ENCODE measurements around the gene FAM50B. TPM values are rescaled to one million over a fixed set of nuclear protein-coding genes. Genes with fewer than 3 reads are reported as not detected.

The FAM50B gene
- total and polyA plus RNA-seq, 2 of the 13 experiments (the other 11 are each of a cell fraction or from before 2014, with no cell fraction given) = 0.05 TPM; not detected in 1

DNA sequence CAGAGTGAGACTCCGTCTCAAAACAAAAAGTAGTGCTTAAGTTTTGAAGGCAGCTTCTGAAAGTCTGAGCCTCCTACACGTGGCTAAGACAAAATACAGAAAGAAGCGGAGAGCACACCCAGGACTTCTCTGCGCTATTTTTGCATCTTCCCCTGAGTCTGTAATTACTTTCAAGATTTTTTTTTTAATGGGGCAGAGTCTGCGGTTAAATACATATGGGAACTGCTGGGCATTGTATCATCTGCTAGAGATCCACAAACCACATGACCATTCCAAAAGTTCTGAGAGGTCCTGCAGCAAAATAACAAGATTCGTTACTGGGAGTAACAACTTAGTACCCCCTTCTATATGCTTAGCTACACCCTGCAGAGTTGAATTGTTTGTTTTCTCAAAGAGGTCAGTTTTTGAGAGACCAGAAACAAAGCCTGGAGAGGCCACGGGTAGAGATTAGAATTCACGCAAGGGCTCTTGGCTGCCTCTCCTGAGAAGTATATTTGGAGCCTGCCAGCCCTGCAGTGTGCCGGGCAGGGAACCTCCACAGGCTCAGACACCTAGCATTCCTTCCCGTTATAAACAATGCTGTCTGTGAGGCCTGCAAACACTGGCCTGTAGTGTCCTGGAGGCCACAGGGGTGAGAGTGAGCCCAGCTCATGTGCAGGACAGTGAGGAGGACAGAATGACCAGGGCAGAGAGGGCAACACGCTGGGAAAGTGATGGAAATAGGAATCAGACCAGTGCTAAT, 48.2 kb upstream of the FAM50B start (continued):
- TF ChIP-seq ZNF260 (CRISPR knock-in tag; IDR thresholded peaks at IDR 0.05; ENCODE audit: borderline replicate concordance, low read depth) (no peak), ARNTL (CRISPR knock-in tag; IDR thresholded peaks at IDR 0.05) (no peak), IKZF4 (CRISPR knock-in tag; IDR thresholded peaks at IDR 0.05; ENCODE audit: borderline replicate concordance, low read depth, not compliant biosample characterization) (no peak), ZSCAN21 (CRISPR knock-in tag; IDR thresholded peaks at IDR 0.05; ENCODE audit: borderline replicate concordance) (no peak), TBX2 (CRISPR knock-in tag; IDR thresholded peaks at IDR 0.05; ENCODE audit: borderline replicate concordance) (peak; percentile 39; the same call in 1 of the 2 replicates), CAMTA2 (CRISPR knock-in tag; IDR thresholded peaks at IDR 0.05; ENCODE audit: borderline replicate concordance) (no peak), ETV5 (CRISPR knock-in tag; IDR thresholded peaks at IDR 0.05; ENCODE audit: borderline replicate concordance) (no peak), FOXA3 (CRISPR knock-in tag; IDR thresholded peaks at IDR 0.05) (0 out of 2 replicates have a peak, but pooled peaks have one; percentile 9), ZNF549 (CRISPR knock-in tag; IDR thresholded peaks at IDR 0.05) (no peak), HDAC6 (IDR thresholded peaks at IDR 0.05; ENCODE audit: low read depth, low read length) (no peak), ZNF614 (CRISPR knock-in tag; IDR thresholded peaks at IDR 0.05; ENCODE audit: borderline replicate concordance) (no peak), KDM2A (CRISPR knock-in tag; IDR thresholded peaks at IDR 0.05; ENCODE audit: borderline replicate concordance, low read depth) (0 out of 2 replicates have a peak, but pooled peaks have one; percentile 16), SMAD3 (CRISPR knock-in tag; IDR thresholded peaks at IDR 0.05) (no peak)
- TF ChIP-seq, protein P1, sequence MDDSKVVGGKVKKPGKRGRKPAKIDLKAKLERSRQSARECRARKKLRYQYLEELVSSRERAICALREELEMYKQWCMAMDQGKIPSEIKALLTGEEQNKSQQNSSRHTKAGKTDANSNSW (CRISPR knock-in tag; IDR thresholded peaks at IDR 0.05; ENCODE audit: borderline replicate concordance) = no peak
- TF ChIP-seq, protein P2, sequence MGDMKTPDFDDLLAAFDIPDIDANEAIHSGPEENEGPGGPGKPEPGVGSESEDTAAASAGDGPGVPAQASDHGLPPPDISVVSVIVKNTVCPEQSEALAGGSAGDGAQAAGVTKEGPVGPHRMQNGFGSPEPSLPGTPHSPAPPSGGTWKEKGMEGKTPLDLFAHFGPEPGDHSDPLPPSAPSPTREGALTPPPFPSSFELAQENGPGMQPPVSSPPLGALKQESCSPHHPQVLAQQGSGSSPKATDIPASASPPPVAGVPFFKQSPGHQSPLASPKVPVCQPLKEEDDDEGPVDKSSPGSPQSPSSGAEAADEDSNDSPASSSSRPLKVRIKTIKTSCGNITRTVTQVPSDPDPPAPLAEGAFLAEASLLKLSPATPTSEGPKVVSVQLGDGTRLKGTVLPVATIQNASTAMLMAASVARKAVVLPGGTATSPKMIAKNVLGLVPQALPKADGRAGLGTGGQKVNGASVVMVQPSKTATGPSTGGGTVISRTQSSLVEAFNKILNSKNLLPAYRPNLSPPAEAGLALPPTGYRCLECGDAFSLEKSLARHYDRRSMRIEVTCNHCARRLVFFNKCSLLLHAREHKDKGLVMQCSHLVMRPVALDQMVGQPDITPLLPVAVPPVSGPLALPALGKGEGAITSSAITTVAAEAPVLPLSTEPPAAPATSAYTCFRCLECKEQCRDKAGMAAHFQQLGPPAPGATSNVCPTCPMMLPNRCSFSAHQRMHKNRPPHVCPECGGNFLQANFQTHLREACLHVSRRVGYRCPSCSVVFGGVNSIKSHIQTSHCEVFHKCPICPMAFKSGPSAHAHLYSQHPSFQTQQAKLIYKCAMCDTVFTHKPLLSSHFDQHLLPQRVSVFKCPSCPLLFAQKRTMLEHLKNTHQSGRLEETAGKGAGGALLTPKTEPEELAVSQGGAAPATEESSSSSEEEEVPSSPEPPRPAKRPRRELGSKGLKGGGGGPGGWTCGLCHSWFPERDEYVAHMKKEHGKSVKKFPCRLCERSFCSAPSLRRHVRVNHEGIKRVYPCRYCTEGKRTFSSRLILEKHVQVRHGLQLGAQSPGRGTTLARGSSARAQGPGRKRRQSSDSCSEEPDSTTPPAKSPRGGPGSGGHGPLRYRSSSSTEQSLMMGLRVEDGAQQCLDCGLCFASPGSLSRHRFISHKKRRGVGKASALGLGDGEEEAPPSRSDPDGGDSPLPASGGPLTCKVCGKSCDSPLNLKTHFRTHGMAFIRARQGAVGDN (CRISPR knock-in tag; IDR thresholded peaks at IDR 0.05) = peak; percentile 42
- TF ChIP-seq, protein P3, sequence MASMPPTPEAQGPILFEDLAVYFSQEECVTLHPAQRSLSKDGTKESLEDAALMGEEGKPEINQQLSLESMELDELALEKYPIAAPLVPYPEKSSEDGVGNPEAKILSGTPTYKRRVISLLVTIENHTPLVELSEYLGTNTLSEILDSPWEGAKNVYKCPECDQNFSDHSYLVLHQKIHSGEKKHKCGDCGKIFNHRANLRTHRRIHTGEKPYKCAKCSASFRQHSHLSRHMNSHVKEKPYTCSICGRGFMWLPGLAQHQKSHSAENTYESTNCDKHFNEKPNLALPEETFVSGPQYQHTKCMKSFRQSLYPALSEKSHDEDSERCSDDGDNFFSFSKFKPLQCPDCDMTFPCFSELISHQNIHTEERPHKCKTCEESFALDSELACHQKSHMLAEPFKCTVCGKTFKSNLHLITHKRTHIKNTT (CRISPR knock-in tag; IDR thresholded peaks at IDR 0.05) = no peak
- TF ChIP-seq, protein P4, sequence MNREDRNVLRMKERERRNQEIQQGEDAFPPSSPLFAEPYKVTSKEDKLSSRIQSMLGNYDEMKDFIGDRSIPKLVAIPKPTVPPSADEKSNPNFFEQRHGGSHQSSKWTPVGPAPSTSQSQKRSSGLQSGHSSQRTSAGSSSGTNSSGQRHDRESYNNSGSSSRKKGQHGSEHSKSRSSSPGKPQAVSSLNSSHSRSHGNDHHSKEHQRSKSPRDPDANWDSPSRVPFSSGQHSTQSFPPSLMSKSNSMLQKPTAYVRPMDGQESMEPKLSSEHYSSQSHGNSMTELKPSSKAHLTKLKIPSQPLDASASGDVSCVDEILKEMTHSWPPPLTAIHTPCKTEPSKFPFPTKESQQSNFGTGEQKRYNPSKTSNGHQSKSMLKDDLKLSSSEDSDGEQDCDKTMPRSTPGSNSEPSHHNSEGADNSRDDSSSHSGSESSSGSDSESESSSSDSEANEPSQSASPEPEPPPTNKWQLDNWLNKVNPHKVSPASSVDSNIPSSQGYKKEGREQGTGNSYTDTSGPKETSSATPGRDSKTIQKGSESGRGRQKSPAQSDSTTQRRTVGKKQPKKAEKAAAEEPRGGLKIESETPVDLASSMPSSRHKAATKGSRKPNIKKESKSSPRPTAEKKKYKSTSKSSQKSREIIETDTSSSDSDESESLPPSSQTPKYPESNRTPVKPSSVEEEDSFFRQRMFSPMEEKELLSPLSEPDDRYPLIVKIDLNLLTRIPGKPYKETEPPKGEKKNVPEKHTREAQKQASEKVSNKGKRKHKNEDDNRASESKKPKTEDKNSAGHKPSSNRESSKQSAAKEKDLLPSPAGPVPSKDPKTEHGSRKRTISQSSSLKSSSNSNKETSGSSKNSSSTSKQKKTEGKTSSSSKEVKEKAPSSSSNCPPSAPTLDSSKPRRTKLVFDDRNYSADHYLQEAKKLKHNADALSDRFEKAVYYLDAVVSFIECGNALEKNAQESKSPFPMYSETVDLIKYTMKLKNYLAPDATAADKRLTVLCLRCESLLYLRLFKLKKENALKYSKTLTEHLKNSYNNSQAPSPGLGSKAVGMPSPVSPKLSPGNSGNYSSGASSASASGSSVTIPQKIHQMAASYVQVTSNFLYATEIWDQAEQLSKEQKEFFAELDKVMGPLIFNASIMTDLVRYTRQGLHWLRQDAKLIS (CRISPR knock-in tag; IDR thresholded peaks at IDR 0.05) = no peak

All from HepG2 (cell line).